GM12891 (cell line): Measurements from ENCODE around the gene PMPCA. TPM values are rescaled to one million over a fixed set of nuclear protein-coding genes. Genes with fewer than 3 reads are reported as not detected.

Source experiments
- DNase-seq: peaks from one replicate; pipeline ENCODE4 v3.0.0; 2011; ENCODE audit warnings: low spot score; ENCODE audit not compliant: insufficient read length
- FAIRE-seq: peaks from 2 replicates; lab custom pipeline; 2011; peaks lifted over from hg19 to GRCh38; lab: Jason Lieb, UNC
- PAX5 ChIP-seq: IDR thresholded peaks from 2 replicates; pipeline ENCODE4 v1.6.1; 2011; ENCODE audit warnings: low read length, moderate library complexity, mild to moderate bottlenecking; ENCODE audit not compliant: insufficient read depth, severe bottlenecking
- POLR2A ChIP-seq: IDR thresholded peaks from 2 replicates; pipeline ENCODE4 v1.6.1; 2011; ENCODE audit warnings: low read depth, low read length, control low read depth
- POLR2AphosphoS5 ChIP-seq: IDR thresholded peaks from 2 replicates; pipeline ENCODE4 v1.6.1; 2011; ENCODE audit warnings: low read depth, low read length, control low read depth
- POU2F2 ChIP-seq: IDR thresholded peaks from 2 replicates; pipeline ENCODE4 v1.6.1; 2011; ENCODE audit warnings: low read depth, mild to moderate bottlenecking, control low read depth, low read length, moderate library complexity
- SPI1 ChIP-seq: IDR thresholded peaks from 2 replicates; pipeline ENCODE4 v1.6.1; 2011; ENCODE audit warnings: low read depth, low read length, control low read depth
- TAF1 ChIP-seq: IDR thresholded peaks from 2 replicates; pipeline ENCODE4 v1.6.1; 2011; ENCODE audit warnings: low read depth, low read length, control low read depth
- polyA plus RNA-seq: library from polyadenylated mRNA; unstranded; fragments of >200 nt; gene quantifications from one replicate; pipeline ENCODE4 v1.2.1, GENCODE V29; 2012; ENCODE audit warnings: low read depth, missing spikeins, inconsistent platforms; ENCODE audit not compliant: missing spikeins

Gene PMPCA, protein sequence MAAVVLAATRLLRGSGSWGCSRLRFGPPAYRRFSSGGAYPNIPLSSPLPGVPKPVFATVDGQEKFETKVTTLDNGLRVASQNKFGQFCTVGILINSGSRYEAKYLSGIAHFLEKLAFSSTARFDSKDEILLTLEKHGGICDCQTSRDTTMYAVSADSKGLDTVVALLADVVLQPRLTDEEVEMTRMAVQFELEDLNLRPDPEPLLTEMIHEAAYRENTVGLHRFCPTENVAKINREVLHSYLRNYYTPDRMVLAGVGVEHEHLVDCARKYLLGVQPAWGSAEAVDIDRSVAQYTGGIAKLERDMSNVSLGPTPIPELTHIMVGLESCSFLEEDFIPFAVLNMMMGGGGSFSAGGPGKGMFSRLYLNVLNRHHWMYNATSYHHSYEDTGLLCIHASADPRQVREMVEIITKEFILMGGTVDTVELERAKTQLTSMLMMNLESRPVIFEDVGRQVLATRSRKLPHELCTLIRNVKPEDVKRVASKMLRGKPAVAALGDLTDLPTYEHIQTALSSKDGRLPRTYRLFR
- polyA plus RNA-seq, result 111 TPM

DNA sequence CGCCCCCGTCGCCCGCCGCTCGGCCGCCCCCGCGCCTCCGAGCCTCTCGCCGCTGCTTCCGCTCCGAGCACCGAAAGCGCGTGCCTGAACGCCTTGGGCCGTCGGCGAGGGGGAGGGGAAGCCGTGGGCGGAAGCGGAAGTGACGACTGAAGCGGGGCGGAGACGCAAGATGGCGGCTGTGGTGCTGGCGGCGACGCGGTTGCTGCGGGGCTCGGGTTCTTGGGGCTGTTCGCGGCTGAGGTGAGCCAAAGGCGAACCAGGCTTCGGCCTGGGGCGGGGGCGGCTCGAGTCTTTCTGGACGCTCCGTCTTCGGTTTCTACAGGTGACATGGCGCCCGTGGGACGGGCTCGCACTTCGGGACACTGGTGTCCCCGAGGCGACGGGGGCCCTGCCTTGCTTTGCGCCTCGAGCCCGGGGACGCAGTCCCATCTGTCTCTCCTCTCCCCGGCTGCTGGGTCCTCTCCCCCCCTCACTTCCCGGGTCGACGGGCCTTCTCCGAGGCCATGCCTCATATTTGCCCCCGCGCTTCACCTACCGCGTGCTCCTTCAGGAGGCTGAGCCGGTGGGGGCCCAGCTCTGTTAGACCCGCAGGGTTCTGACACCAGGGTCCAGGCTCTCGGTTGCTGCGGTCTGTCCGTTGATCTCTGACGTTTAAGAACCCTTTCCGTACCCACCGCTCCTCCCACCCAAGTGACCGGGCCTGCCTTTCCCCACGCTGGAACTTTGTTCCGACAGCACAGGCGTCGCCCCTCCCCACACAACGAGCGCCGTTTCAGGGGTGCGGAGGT is at the start of gene PMPCA, which contains the start of gene ENTR1:
Gene PMPCA, plus strand, starts transcription at position 159 of the 788 bp plus-strand sequence. Its CDS starts 11 bp downstream, at position 170.
Gene ENTR1, minus strand, starts transcription at position 115 of the 788 bp plus-strand sequence. CDS start 217 bp downstream, outside the sequence.
- peak; percentile 99 for DNase-seq
- FAIRE-seq, result peak; percentile 99
- TF ChIP-seq POU2F2 (peak; percentile 49; the same call in 1 of the 2 replicates), TAF1 (peak; percentile 98), POLR2A (peak; percentile 94), POLR2AphosphoS5 (peak; percentile 95), PAX5 (peak; percentile 43), SPI1 (peak; percentile 68)

DNA sequence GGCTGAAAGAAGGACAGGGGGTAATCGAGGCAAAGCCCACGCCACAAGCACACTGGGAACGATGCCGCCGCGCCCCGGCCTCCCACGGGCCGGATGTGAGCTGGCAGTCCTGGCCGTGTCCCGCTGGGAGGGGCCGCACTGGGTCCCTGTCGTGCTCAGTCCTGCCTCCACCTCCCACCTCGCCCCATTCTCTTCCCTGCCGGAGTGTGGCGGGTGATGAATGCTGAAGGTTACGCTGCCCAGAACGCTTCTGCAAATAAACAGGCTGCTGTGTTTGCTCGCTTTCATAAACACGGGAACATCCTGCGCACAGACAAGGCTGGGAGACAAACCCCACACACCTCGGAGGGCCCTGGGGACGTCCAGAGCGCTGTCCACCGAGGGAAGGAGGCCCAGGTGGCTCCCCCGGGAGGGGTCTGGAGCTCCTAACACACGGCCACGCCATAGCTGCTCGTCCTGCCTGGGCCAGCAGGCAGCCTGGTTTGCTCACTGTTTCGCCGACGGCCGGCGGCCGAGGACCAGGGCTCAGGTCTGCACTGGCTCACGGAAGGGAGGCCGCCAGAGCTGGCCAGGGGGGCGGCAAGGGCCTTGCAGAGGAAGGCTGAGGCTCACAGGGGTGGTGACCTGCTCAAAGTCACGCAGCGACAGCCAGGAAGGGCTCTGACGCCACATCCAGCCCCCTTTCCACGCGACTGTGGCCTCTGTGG is 49.3 kb upstream of the PMPCA start:
- FAIRE-seq (no peak), DNase-seq (no peak)
- TF ChIP-seq POU2F2, result no peak
- TF ChIP-seq POLR2A, result no peak
- no peak for TF ChIP-seq POLR2AphosphoS5

DNA sequence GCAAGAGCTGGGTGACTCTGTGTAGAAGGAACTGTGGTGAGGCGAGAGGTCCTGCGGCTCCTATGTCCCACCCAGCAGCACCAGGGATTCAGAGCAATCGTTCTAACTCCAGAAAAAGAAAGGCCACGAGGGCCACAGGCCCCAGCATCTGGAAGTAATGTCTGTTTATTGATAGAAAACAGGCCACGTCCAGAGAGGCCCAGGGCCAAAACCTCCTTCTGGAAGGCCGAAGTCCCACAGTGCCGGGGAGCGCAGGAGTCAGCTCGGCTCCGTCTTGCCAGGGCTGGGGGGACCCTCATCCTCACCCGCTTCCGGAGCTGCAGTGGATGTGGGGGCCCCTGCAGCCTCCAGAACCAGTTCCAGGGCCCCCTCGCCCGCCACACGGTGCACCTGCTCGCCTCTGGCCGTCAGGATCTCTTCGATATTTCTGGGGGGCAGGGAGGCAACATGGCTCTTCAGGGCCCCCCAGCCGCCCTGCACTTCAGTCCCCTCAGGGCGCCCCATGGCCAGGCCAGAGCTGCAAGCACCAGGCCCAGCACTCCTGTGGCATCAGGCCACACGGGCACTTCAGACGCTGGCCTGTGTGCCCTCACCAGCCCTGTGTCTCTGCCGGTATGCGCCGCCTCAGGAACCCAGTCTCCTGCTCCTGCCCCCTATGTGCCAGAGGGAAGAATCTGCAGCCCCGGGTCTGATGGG is 48.6 kb upstream of the PMPCA start:
- FAIRE-seq (no peak), DNase-seq (no peak)
- TF ChIP-seq TAF1, result no peak
- no peak for TF ChIP-seq POLR2A
- TF ChIP-seq PAX5, result no peak
- no peak for TF ChIP-seq POU2F2
- no peak for TF ChIP-seq POLR2AphosphoS5
- no peak for TF ChIP-seq SPI1

DNA sequence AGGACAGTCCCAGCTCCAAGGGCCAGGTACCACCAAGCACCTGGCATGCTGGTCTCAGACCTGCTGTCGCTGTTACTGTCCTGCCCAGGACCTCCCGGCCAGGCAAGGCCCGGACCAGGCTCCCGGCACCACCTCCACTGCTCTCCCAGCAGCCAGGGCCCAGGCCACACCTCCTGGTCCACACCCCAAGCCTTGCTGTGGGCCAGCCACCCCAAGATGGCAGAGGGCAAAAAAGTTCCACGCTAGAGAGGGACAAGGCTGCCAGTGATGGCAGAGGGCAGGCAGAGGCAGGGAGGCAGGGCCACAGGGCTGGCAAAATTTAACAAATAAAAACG is 48.0 kb upstream of the PMPCA start:
- FAIRE-seq (no peak), DNase-seq (no peak)
- TF ChIP-seq POLR2AphosphoS5 (no peak), POLR2A (no peak), PAX5 (no peak), TAF1 (no peak), SPI1 (no peak), POU2F2 (no peak)

GRCh38 chr9:136363106-136363948 is 47.1 kb upstream of the PMPCA start, which contains the start of gene DNLZ:
TSS of gene DNLZ (minus strand) at chr9:136363744. CDS start at chr9:136363714, 30 bp downstream.
- FAIRE-seq (peak; percentile 98), DNase-seq (peak; percentile 100)
- no peak for TF ChIP-seq POU2F2
- TF ChIP-seq PAX5, result no peak
- TF ChIP-seq POLR2A, result peak; percentile 65; the same call in 1 of the 2 replicates
- TF ChIP-seq SPI1, result no peak
- TF ChIP-seq POLR2AphosphoS5, result peak; percentile 78
- TF ChIP-seq TAF1, result no peak

DNA sequence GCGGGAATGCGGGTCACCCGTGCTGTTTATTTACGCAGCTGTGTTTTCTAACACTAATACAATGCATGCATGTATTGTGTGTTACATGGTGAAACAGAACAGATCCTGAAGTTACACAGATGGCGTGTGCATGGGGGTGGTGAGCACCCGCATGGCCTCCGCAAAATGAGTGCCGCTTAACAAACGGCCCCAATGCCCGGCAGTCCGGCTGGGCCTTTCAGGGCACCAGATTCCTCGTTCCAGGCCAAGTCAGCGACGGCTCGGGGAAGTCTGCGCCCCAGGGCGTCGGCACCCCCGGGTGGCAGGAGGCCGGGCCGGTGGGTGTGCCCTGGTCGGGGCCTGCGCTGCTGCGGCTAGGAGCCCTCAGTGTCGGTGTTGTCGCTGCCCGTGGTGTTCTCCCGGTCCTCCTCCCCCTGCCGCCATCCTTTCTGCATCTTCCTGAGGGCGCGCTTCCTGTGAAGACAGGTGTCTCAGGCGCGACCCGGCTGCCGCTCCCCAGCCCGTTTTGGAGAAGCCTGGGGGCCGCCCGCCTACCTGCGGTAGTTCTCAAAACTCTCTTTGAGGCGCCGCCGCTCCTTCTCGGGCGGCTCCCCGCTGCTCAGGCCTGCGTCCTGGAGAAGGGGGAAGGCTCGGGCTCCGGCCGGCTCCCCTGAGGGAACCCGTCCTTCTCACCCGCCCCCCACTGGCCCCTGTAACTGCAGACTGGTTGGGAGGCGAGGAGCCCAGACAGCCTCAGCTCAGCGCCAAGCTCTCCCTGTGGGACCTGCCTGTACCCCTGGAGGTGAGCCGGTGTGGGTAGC is 46.3 kb upstream of the PMPCA start:
- TF ChIP-seq TAF1 (no peak), PAX5 (no peak), SPI1 (no peak), POLR2A (no peak), POU2F2 (no peak), POLR2AphosphoS5 (no peak)
- no peak for DNase-seq
- FAIRE-seq, result no peak
